Measurements from ENCODE around the gene DRAP1.

- TF ChIP-seq CTCF (IDR thresholded peaks at IDR 0.05) (peak; percentile 79 to 90 (median 84)), POLR2A (IDR thresholded peaks at IDR 0.05) (peak in 1 of 2 donors; percentile 81)
Measured at GRCh38 chr11:65888163-65888814, 30.9 kb upstream of the DRAP1 start, which contains the start of gene FIBP.
